Astrocyte of the hippocampus (primary cell): ENCODE measurements around the gene PNPT1.
"Not testable (repeated sequence)": the region's sequence is repeated elsewhere in the genome, so short reads cannot be mapped to it uniquely, and the experiment has no call there.

Experiments used
- DNase-seq: peaks from one replicate; pipeline ENCODE4 v3.0.0; 2011; ENCODE audit warnings: low read depth, low spot score

PNPT1 gene

DNA sequence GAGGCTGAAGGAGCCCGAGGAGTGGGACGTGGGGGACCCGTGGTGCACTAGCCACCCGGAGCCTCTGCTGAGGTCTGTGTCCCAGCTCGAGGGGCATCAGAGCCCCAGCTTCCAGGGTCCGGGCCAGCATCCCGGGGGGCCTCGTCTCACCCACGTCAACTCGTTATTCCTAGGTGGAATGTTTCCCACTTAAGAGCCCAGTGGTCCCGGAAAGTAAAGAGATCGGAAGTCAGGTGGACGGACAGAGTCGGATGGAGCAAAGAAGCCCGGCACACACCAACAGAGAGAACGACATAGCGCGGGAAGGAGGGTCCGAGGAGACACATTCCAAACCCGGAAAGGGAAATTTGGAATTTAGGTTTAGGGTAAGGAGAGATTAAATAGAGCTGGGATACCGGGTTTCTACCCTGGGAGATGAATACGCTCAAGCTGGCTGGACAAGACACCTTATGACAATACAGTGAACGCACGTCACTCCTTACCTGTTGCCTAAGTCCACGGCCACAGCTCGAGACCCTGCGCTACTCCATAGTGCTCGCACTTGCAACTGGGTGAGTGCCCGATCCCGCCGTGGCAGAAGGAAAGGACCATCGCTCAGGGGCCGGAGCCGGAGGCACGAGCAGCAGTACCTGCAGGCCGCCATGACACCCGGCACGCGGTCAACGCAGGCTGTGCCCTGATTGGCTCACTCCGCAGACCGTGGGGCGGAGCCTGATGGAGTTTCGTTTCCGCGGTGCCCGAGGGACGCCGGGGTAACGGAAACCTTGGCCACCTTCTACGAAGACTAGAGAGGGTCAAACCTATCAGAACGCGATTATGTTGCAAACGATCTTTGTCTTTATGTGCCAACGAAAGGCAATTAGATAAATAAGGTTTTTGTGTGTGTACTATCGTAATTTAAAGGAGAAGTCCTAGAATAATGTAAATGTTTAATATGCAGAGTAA, at the start of gene PNPT1:
Gene PNPT1, minus strand, starts transcription at position 664 of the 945 bp plus-strand sequence. Its CDS starts 21 bp downstream, at position 643.
- DNase-seq: peak; percentile 97

GRCh38 chr2:55742996-55743395, 49.4 kb upstream of the PNPT1 start:
- DNase-seq: no peak

- not testable (repeated sequence) for DNase-seq
These were observed 42.4 kb upstream of the PNPT1 start for GRCh38 chr2:55736019-55736536.

- no peak for DNase-seq
These were observed 41.1 kb upstream of the PNPT1 start for GRCh38 chr2:55734726-55735125.

GRCh38 chr2:55733335-55733734, 39.7 kb upstream of the PNPT1 start:
- no peak for DNase-seq

GRCh38 chr2:55732854-55733253, 39.2 kb upstream of the PNPT1 start:
- DNase-seq: no peak

DNA sequence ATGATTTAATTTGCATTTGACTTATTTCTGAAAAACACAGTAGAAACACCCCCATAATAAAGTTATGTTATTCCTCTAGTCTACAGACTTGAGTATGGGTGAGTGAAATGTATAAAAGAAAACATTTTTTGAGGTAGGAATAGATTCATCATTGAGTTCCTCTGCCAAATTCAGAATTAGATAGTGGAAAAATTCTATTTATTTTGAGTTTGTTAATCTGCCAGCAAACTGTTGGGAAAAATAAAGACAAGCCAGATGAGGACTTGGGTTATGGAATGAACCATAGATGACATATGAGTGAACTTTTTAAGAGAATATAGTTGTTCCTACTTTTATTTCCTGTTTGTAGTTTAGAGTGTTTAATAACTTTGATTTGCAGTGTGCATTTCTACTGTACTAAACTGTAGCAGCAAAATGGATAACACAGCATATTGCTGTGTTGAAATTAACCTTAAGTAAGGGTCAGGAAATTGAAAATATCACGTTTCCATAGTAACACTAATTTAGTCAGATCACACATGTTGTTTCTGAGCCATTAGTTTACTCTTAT, 35.6 kb upstream of the PNPT1 start:
- DNase-seq: no peak

DNA sequence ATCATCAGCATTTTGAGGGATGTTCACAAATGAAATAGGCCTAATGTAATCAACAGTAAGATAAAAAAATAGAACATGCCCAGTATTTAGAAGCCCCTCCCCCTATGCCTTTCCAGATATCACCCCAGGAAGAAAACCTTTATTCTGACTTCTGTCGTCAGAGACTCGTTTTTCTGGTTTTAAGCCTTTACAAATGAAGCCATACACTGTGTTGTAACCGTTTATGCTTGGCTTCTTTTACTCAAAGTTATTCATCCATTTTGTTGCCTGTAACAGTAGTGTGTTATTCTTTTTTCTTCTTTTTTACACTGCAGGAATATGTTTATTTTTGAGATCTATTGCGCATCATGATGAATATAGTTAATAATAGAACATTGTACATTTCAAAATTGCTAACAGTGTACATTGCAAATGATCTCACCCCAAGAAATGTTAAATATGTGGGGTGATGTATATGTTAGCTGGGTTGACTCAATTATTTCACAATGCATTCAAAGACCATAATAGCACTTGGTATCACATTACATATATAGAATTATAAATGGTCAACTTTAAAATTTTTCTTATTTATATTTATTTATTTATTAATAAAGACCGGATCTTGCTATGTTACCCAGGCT, 28.1 kb upstream of the PNPT1 start:
- no peak for DNase-seq

DNA sequence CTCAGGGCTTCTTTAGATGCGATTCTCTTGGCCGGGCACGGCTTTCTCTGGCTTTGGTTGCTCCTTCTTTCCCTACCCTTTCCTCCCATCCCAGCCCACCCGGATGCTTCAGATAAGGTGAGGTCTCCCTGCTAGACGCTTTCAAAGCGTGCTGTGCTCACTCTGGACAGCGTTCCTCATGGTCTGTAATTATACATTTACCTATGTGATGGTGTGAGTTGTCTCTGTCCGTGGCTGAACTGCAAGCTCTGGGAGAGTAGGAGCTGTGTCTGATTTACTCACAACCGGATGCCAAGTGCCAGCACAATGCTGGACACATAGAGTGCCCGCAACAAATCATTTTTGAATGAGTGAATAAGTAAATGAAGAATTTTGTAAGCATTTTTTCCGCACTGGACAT, 26.8 kb upstream of the PNPT1 start:
- DNase-seq: no peak

DNA sequence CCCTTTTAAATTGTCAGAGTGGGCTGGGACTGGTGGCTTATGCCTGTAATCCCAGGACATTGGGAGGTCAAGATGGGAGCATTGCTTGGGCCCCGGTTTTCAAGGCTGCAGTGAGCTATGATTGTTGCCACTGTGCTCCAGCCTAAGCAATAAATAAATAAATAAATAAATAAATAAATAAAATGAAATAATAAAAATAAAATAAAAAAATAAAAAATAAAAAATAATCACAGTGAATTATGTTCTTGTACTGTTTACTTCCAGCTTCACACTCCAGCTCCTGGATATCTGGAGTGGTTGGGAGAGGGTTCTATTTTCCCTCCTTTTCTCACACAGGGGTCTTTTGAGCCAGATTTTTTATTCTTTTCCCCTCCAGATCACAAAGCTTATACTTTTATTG, 26.2 kb upstream of the PNPT1 start:
- no peak for DNase-seq

DNA sequence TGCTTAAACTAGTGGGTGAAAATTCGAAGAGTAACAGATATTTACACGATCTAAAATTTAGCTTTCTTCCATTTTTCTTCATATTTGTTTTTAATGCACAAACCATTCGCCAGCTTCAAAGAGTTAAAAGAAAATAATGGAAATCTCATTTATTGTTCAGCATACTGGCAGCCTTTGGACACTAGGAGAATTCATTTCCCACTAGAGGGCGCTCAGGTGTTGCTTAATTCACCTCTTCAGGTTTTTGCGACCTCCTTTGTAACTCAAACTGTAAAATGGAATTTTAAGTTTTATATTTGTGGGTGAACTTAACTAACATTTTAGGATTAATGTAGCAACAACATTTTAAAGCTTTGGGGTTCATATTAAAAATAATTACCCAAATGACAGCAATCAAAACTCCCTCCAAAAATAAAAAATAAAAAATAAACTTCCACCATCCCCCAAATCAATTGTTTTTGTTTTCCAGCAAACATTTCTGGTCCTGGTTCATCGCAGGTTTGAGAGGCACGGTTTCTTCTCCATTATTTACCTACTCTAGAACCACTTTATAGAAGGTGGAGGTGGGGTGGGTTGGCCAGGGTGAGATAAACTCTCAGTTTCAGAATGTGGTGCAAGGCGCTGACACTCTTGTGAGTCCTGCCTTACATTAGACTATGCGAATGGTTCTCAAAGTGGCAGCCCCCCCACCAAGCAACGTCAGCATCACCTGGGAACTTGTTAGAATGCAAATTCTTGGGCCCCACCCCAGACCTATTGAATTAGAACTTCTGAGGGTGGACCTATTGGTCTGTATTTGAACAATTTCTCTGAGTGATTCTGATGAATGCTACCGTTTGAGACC, 24.7 kb upstream of the PNPT1 start:
- DNase-seq: peak; percentile 85

GRCh38 chr2:55715626-55716025, 22.0 kb upstream of the PNPT1 start:
- DNase-seq: no peak

GRCh38 chr2:55715178-55715577, 21.5 kb upstream of the PNPT1 start:
- not testable (repeated sequence) for DNase-seq

- DNase-seq: no peak
These were observed 18.9 kb upstream of the PNPT1 start for GRCh38 chr2:55712477-55713060.

DNA sequence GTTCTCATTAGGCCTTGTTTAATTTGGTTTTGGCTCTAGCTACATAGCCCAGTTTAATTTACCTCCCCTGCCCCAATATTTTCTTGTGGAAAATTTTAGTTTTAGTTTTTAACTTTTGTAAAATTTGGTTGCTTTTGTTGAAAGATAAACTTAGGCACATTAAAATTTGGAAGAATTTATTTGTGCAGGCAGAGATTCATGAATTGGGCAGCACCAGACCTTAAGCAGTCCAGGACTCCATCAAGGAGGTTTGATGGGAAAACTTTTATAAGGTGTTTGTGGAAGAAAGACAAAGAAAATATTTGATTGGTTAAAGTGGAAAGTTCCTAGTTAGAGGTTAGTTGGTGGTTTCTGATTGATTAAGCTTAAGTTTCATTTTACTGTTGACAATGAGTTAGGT, 16.4 kb upstream of the PNPT1 start:
- no peak for DNase-seq

GRCh38 chr2:55707751-55708150, 14.1 kb upstream of the PNPT1 start:
- DNase-seq: no peak

GRCh38 chr2:55706258-55706657, 12.6 kb upstream of the PNPT1 start:
- not testable (repeated sequence) for DNase-seq

DNA sequence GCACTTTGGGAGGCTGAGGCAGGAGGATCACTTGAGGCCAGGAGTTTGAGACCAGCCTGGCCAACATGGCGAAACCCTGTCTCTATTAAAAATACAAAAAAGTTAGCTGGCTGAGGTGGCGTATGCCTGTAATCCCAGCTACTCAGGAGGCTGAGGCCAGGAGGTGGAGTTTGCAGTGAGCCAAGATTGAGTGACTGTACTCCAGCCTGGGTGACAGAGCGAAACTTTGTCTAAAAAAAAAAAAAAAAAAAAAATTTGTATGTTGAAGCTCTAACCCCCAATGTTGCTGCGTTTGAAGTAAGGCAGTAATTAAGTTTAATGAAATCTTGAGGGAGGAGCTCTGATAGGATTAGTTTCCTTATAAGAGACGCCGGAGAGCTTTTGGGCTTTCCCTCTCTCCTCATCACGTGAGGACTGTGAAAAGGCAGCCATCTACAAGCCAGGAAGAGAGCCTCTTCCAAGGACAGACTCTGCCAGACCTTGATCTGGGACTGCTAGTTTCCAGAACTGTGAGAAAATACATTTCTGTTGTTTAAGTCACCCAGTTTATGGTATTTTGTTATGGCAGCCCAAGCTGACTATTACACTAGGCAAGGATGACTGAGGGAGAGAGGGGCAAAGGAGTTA, 11.5 kb upstream of the PNPT1 start:
- DNase-seq: no peak

- DNase-seq: no peak
These were observed 9.7 kb upstream of the PNPT1 start for GRCh38 chr2:55703350-55703749.

- DNase-seq: not testable (repeated sequence)
These were observed 904 bp downstream of the PNPT1 start for GRCh38 chr2:55692740-55693139.

GRCh38 chr2:55672630-55673029, 21.0 kb downstream of the PNPT1 start:
- no peak for DNase-seq
